Activated naive CD4-positive, alpha-beta T cell treated with anti-CD3 and anti-CD28 coated beads, Interleukin-2, amount 50 U/mL, for 72 hours (primary cell): ENCODE data around the gene ARHGEF2. TPM values are rescaled to one million over a fixed set of nuclear protein-coding genes. Genes with fewer than 3 reads are reported as not detected.
A peak's percentile ranks its signal among the peaks of the same experiment; 100 is the strongest.

Source experiments
- ATAC-seq, 2 donors: fragments of 150-1000 bp; cut with Tn5 transposase; 2 replicates each; pipeline ENCODE4 v1.10.0; 2021; ENCODE audit warnings: mild to moderate bottlenecking in 2 of 2, moderate library complexity in 2 of 2
- DNase-seq, 2 donors: peaks; one replicate each; pipeline ENCODE4 v3.0.0; 2021 to 2022; ENCODE audit warnings: low spot score in 2 of 2
- H3K27ac Mint-ChIP-seq, 2 donors: one replicate each; pipeline ENCODE4 v1.8.0; 2022; ENCODE audit warnings: mild to moderate bottlenecking in 2 of 2, mixed read lengths in 2 of 2
- H3K36me3 Mint-ChIP-seq, 2 donors: one replicate each; pipeline ENCODE4 v1.8.0; 2022; ENCODE audit warnings: mixed read lengths in 2 of 2
- H3K9me3 Mint-ChIP-seq, 2 donors: one replicate each; pipeline ENCODE4 v1.8.0; 2022; ENCODE audit warnings: mixed read lengths in 2 of 2
- total RNA-seq, 2 donors: library from RNA; stranded (reverse); gene quantifications; one replicate each; pipeline ENCODE4 v1.2.3, GENCODE V29; 2022

Gene ARHGEF2
- total RNA-seq, 2 donors from 2014 or later, result 131 to 238 TPM

- Mint-ChIP-seq H3K9me3 (no peaks in the 10 kb centered on the region), H3K27ac (peak overlapping the region; percentile 89 to 95), H3K36me3 (peaks cover 59 to 63% of the 10 kb centered on the region in 2 donors)
- ATAC-seq (peak; percentile 31 to 69), DNase-seq (peak; percentile 42 to 82)
Observed at GRCh38 chr1:155977690-155978324, 540 bp downstream of the ARHGEF2 start.

GRCh38 chr1:155976913-155977689, 1.2 kb downstream of the ARHGEF2 start:
- ATAC-seq (peak; percentile 7 to 31), DNase-seq (peak in 1 of 2 donors; percentile 28)
- Mint-ChIP-seq H3K36me3 (peaks cover 63 to 65% of the 10 kb centered on the region in 2 donors), H3K27ac (peak overlapping the region; percentile 89 to 95), H3K9me3 (no peaks in the 10 kb centered on the region)

GRCh38 chr1:155976062-155976912, 2.1 kb downstream of the ARHGEF2 start:
- peak overlapping the region; percentile 89 to 95 for H3K27ac Mint-ChIP-seq
- no peaks in the 10 kb centered on the region for H3K9me3 Mint-ChIP-seq
- ATAC-seq (peak in 1 of 2 donors; percentile 29), DNase-seq (peak in 1 of 2 donors; percentile 34)
- H3K36me3 Mint-ChIP-seq, result peaks cover 60 to 61% of the 10 kb centered on the region in 2 donors

- Mint-ChIP-seq H3K36me3 (peaks cover 53 to 58% of the 10 kb centered on the region in 2 donors), H3K27ac (peak overlapping the region; percentile 48 to 89), H3K9me3 (no peaks in the 10 kb centered on the region)
- ATAC-seq (no peak), DNase-seq (no peak)
Observed at GRCh38 chr1:155975375-155976061, 2.8 kb downstream of the ARHGEF2 start.

GRCh38 chr1:155974208-155975115, 3.9 kb downstream of the ARHGEF2 start:
- Mint-ChIP-seq H3K36me3 (peaks cover 47 to 54% of the 10 kb centered on the region in 2 donors), H3K9me3 (no peaks in the 10 kb centered on the region), H3K27ac (peak overlapping the region; percentile 89 to 93)
- ATAC-seq (no peak), DNase-seq (no peak)

GRCh38 chr1:155973723-155974122, 4.6 kb downstream of the ARHGEF2 start:
- H3K27ac Mint-ChIP-seq, result peak overlapping the region; percentile 89 to 96
- H3K9me3 Mint-ChIP-seq, result no peaks in the 10 kb centered on the region
- DNase-seq (no peak), ATAC-seq (no peak)
- H3K36me3 Mint-ChIP-seq, result peaks cover 42 to 47% of the 10 kb centered on the region in 2 donors

GRCh38 chr1:155971910-155972809, 6.2 kb downstream of the ARHGEF2 start:
- H3K36me3 Mint-ChIP-seq, result peaks cover 42% of the 10 kb centered on the region in 2 donors
- DNase-seq (no peak), ATAC-seq (no peak)
- H3K27ac Mint-ChIP-seq, result peak overlapping the region; percentile 89 to 96
- no peaks in the 10 kb centered on the region for H3K9me3 Mint-ChIP-seq

- no peaks in the 10 kb centered on the region for H3K9me3 Mint-ChIP-seq
- H3K36me3 Mint-ChIP-seq, result peaks cover 27 to 28% of the 10 kb centered on the region in 2 donors
- H3K27ac Mint-ChIP-seq, result peak overlapping the region; percentile 87 to 91
- DNase-seq (peak in 1 of 2 donors; percentile 78), ATAC-seq (peak; percentile 72 to 94)
Observed at GRCh38 chr1:155970531-155971167, 7.7 kb downstream of the ARHGEF2 start.

GRCh38 chr1:155969377-155969791, 9.0 kb downstream of the ARHGEF2 start:
- DNase-seq (no peak), ATAC-seq (no peak)
- H3K27ac Mint-ChIP-seq, result peak overlapping the region; percentile 87 to 91
- H3K9me3 Mint-ChIP-seq, result no peaks in the 10 kb centered on the region
- peaks cover 14 to 24% of the 10 kb centered on the region in 2 donors for H3K36me3 Mint-ChIP-seq

GRCh38 chr1:155968670-155969069, 9.7 kb downstream of the ARHGEF2 start:
- Mint-ChIP-seq H3K27ac (peak overlapping the region; percentile 87 to 97), H3K36me3 (peaks cover 10 to 20% of the 10 kb centered on the region in 2 donors), H3K9me3 (no peaks in the 10 kb centered on the region)
- ATAC-seq (no peak), DNase-seq (no peak)

- peaks cover 10 to 16% of the 10 kb centered on the region in 2 donors for H3K36me3 Mint-ChIP-seq
- H3K9me3 Mint-ChIP-seq, result no peaks in the 10 kb centered on the region
- no peak for DNase-seq
- no peak for ATAC-seq
- peak overlapping the region; percentile 87 to 97 for H3K27ac Mint-ChIP-seq
Observed at GRCh38 chr1:155968051-155968400, 10.3 kb downstream of the ARHGEF2 start.

GRCh38 chr1:155967341-155968050, 10.9 kb downstream of the ARHGEF2 start:
- H3K36me3 Mint-ChIP-seq, result peaks cover 10 to 11% of the 10 kb centered on the region in 2 donors
- no peak for ATAC-seq
- H3K9me3 Mint-ChIP-seq, result no peaks in the 10 kb centered on the region
- no peak for DNase-seq
- H3K27ac Mint-ChIP-seq, result peak overlapping the region; percentile 87 to 97

GRCh38 chr1:155966750-155967149, 11.6 kb downstream of the ARHGEF2 start:
- H3K9me3 Mint-ChIP-seq, result no peaks in the 10 kb centered on the region
- peak overlapping the region; percentile 87 to 97 for H3K27ac Mint-ChIP-seq

More at GRCh38 chr1:155966750-155967149, 11.6 kb downstream of the ARHGEF2 start:
- peaks cover 9 to 15% of the 10 kb centered on the region in 2 donors for H3K36me3 Mint-ChIP-seq
- no peak for DNase-seq
- no peak for ATAC-seq
